Endothelial cell of umbilical vein (primary cell): ENCODE results near the gene SSRP1.

ENCODE experiments used
- CTCF ChIP-seq, 2 donors: IDR thresholded peaks; 1 replicate in 1 of 2; 2 replicates in 1 of 2; pipeline ENCODE4 v1.5.1; 2011; ENCODE audit warnings: low read length in 2 of 2, mild to moderate bottlenecking in 2 of 2, moderate library complexity in 2 of 2, control low read depth in 1 of 2, inconsistent platforms in 1 of 2, low read depth in 1 of 2; ENCODE audit not compliant: insufficient read depth in 1 of 2; ENCODE audit errors: extremely low read depth in 1 of 2
- EZH2 ChIP-seq: IDR thresholded peaks from 2 replicates; pipeline ENCODE4 v1.6.1; 2012; ENCODE audit warnings: borderline replicate concordance, low read depth, mild to moderate bottlenecking, moderate library complexity, low read length, inconsistent platforms; ENCODE audit not compliant: severe bottlenecking
- FOS ChIP-seq: IDR thresholded peaks from 2 replicates; pipeline ENCODE4 v1.6.1; 2011; ENCODE audit warnings: mild to moderate bottlenecking, low read length, moderate library complexity, borderline replicate concordance; ENCODE audit not compliant: insufficient read depth
- GATA2 ChIP-seq: IDR thresholded peaks from 2 replicates; pipeline ENCODE4 v1.7.0; 2011; ENCODE audit warnings: low read depth, mild to moderate bottlenecking, moderate library complexity, mixed read lengths, low read length; ENCODE audit not compliant: insufficient read length, insufficient read depth
- JUN ChIP-seq: IDR thresholded peaks from 2 replicates; pipeline ENCODE4 v1.6.1; 2011; ENCODE audit warnings: borderline replicate concordance, low read depth; ENCODE audit not compliant: insufficient read length, insufficient read depth
- MYC ChIP-seq: IDR thresholded peaks from one replicate; pipeline ENCODE4 v1.6.1; 2011; ENCODE audit warnings: mild to moderate bottlenecking, low read depth, low read length
- POLR2A ChIP-seq: IDR thresholded peaks from 2 replicates; pipeline ENCODE4 v1.6.1; 2012; ENCODE audit warnings: low read depth, mild to moderate bottlenecking, control low read depth, low read length
- POLR2AphosphoS5 ChIP-seq: IDR thresholded peaks from 2 replicates; pipeline ENCODE4 v1.6.1; 2012; ENCODE audit warnings: low read depth, mild to moderate bottlenecking, control low read depth, low read length, moderate library complexity; ENCODE audit not compliant: insufficient read depth
- TF ChIP-seq, protein P1 (sequence below): IDR thresholded peaks from 2 replicates; pipeline ENCODE4 v1.6.1; 2011; ENCODE audit not compliant: insufficient read depth, insufficient read length

GRCh38 chr11:57325735-57326048 lies 10.0 kb downstream of the SSRP1 start:
- no peak for TF ChIP-seq GATA2
- no peak for TF ChIP-seq CTCF (IDR thresholded peaks at IDR 0.05; ENCODE audit: extremely low read depth in 1 of 2, insufficient read depth in 1 of 2, low read depth in 1 of 2, low read length in 2 of 2)
- TF ChIP-seq POLR2AphosphoS5: peak; percentile 31
- no peak for TF ChIP-seq POLR2A
- TF ChIP-seq EZH2: no peak
- no peak for TF ChIP-seq JUN
- TF ChIP-seq FOS: no peak
- TF ChIP-seq, protein P1, sequence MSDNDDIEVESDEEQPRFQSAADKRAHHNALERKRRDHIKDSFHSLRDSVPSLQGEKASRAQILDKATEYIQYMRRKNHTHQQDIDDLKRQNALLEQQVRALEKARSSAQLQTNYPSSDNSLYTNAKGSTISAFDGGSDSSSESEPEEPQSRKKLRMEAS: no peak
- TF ChIP-seq MYC: no peak
